ENCODE measurements around the gene FAM171A1.

Gene FAM171A1

GRCh38 chr10:15370212-15370855 is 755 bp downstream of the FAM171A1 start:
- DNase-seq, result peak in 2 of 3 experiments; percentile 46 to 49

- peak in 1 of 3 experiments; percentile 28 for DNase-seq
Measured at GRCh38 chr10:15369256-15370211, 1.6 kb downstream of the FAM171A1 start.

- DNase-seq, result no peak
Measured at GRCh38 chr10:15368101-15368855, 2.8 kb downstream of the FAM171A1 start.

GRCh38 chr10:15367296-15368085 is 3.6 kb downstream of the FAM171A1 start:
- no peak for DNase-seq

- no peak for DNase-seq
Measured at GRCh38 chr10:15365692-15366091, 5.4 kb downstream of the FAM171A1 start.

GRCh38 chr10:15364001-15364400 is 7.1 kb downstream of the FAM171A1 start:
- no peak for DNase-seq

- no peak for DNase-seq
Measured at GRCh38 chr10:15363031-15363430, 8.1 kb downstream of the FAM171A1 start.

- DNase-seq, result no peak
Measured at GRCh38 chr10:15361131-15361530, 10.0 kb downstream of the FAM171A1 start.

- no peak for DNase-seq
Measured at GRCh38 chr10:15360566-15360965, 10.5 kb downstream of the FAM171A1 start.

- DNase-seq, result no peak
Measured at GRCh38 chr10:15353471-15354017, 17.5 kb downstream of the FAM171A1 start.

- no peak for DNase-seq
Measured at GRCh38 chr10:15352836-15353235, 18.3 kb downstream of the FAM171A1 start.

GRCh38 chr10:15352201-15352600 is 18.9 kb downstream of the FAM171A1 start:
- DNase-seq, result no peak

- DNase-seq, result no peak
Measured at GRCh38 chr10:15351099-15351820, 19.8 kb downstream of the FAM171A1 start.

- DNase-seq, result peak in 1 of 3 experiments; percentile 45
Measured at GRCh38 chr10:15349112-15349511, 22.0 kb downstream of the FAM171A1 start.

- peak in 2 of 3 experiments; percentile 10 to 45 for DNase-seq
Measured at GRCh38 chr10:15348579-15348978, 22.5 kb downstream of the FAM171A1 start.

- DNase-seq, result no peak
Measured at GRCh38 chr10:15347150-15347549, 23.9 kb downstream of the FAM171A1 start.

- no peak for DNase-seq
Measured at GRCh38 chr10:15346440-15347141, 24.5 kb downstream of the FAM171A1 start.

GRCh38 chr10:15345450-15345849 is 25.6 kb downstream of the FAM171A1 start:
- DNase-seq, result no peak

- DNase-seq, result peak in 2 of 3 experiments; percentile 16 to 60
Measured at GRCh38 chr10:15344876-15345285, 26.2 kb downstream of the FAM171A1 start.

- DNase-seq, result no peak
Measured at GRCh38 chr10:15344256-15344875, 26.7 kb downstream of the FAM171A1 start.

Data from NCI-H1417 (cell line).